Endothelial cell of umbilical vein (primary cell): ENCODE data around the gene AKT1. TPM values are rescaled to one million over a fixed set of nuclear protein-coding genes. Genes with fewer than 3 reads are reported as not detected.

Source experiments
- BruUV-seq: library from RNA; stranded (reverse); fragments of 400-500 nt; replicated peaks from 2 replicates; lab custom pipeline; 2021; lab: Mats Ljungman, UMichigan
- CTCF ChIA-PET: fragments of 300-600, 350-600 bp; sonication (Branson Sonifier 250); formaldehyde crosslinking; loops from one replicate; lab custom pipeline; 2021; ENCODE audit warnings: antibody characterized with exemption, inconsistent platforms; lab: Charles Lee
- POLR2A ChIA-PET: fragments of 300-600, 350-600 bp; sonication (Branson Sonifier 250); formaldehyde crosslinking; loops from one replicate; lab custom pipeline; 2021; ENCODE audit warnings: antibody characterized with exemption, inconsistent platforms; lab: Charles Lee
- DNase-seq: peaks from one replicate; pipeline ENCODE4 v3.0.0-alpha.2; 2011; ENCODE audit warnings: low read depth, low spot score
- FAIRE-seq: peaks from 2 replicates; lab custom pipeline; 2011; peaks lifted over from hg19 to GRCh38; lab: Jason Lieb, UNC
- H2AFZ ChIP-seq: 2 replicates; pipeline ENCODE4 v1.6.0; 2012; ENCODE audit warnings: low read depth, low read length, control low read depth, inconsistent platforms
- H3K27ac ChIP-seq: 2 replicates; pipeline ENCODE4 v1.5.1; 2011; ENCODE audit warnings: low read depth, mild to moderate bottlenecking, control low read depth, low read length, moderate library complexity; ENCODE audit not compliant: insufficient read depth
- H3K27me3 ChIP-seq, 2 experiments: 2 replicates each; pipeline versions ENCODE4 v1.6.0 to v1.6.1; 2011; ENCODE audit warnings: low read length in 2 of 2, mixed read lengths in 1 of 2; ENCODE audit not compliant: control insufficient read depth in 2 of 2, insufficient read depth in 2 of 2
- H3K36me3 ChIP-seq, 2 experiments: 2 replicates in 1 of 2; 3 replicates in 1 of 2; pipeline ENCODE4 v1.5.1; 2011; ENCODE audit warnings: low read length in 2 of 2, mild to moderate bottlenecking in 1 of 2, moderate library complexity in 1 of 2; ENCODE audit not compliant: control insufficient read depth in 2 of 2, insufficient read depth in 2 of 2; ENCODE audit errors: extremely low read depth in 1 of 2
- H3K4me1 ChIP-seq: 3 replicates; pipeline ENCODE4 v1.5.1; 2011; ENCODE audit warnings: mild to moderate bottlenecking, low read length; ENCODE audit not compliant: control insufficient read depth, insufficient read depth; ENCODE audit errors: extremely low read depth
- H3K4me2 ChIP-seq: 2 replicates; pipeline ENCODE4 v1.6.1; 2011; ENCODE audit warnings: low read length, control low read depth, mixed read lengths; ENCODE audit not compliant: insufficient read depth
- H3K4me3 ChIP-seq, 3 experiments: fragments of 200-600 bp in 1 of 3; sonication (generic), shearing (Covaris generic) in 1 of 3; replicated peaks in 1 of 3; 2 replicates each; pipeline ENCODE4 v1.5.1; 2011 to 2016; ENCODE audit warnings: control low read depth in 3 of 3, low read length in 3 of 3, mild to moderate bottlenecking in 2 of 3, inconsistent platforms in 1 of 3, low read depth in 1 of 3, moderate library complexity in 1 of 3; ENCODE audit not compliant: insufficient read depth in 1 of 3
- H3K79me2 ChIP-seq: 2 replicates; pipeline ENCODE4 v1.6.0; 2012; ENCODE audit warnings: low read length, inconsistent platforms; ENCODE audit not compliant: control insufficient read depth, insufficient read depth
- H3K9ac ChIP-seq: replicated peaks from 2 replicates; pipeline ENCODE3; 2011; ENCODE audit warnings: low read length, control low read depth; ENCODE audit not compliant: insufficient read depth; ENCODE audit errors: extremely low read depth
- H3K9me1 ChIP-seq: replicated peaks from 3 replicates; pipeline ENCODE4 v1.6.0; 2011; ENCODE audit warnings: mild to moderate bottlenecking, low read length; ENCODE audit not compliant: control insufficient read depth, insufficient read depth; ENCODE audit errors: extremely low read depth
- H3K9me3 ChIP-seq: replicated peaks from 2 replicates; pipeline ENCODE4 v1.5.1; 2012; ENCODE audit warnings: low read length, inconsistent platforms; ENCODE audit not compliant: control insufficient read depth, insufficient read depth
- H4K20me1 ChIP-seq: replicated peaks from 2 replicates; pipeline ENCODE3; 2011; ENCODE audit warnings: mild to moderate bottlenecking, low read length; ENCODE audit not compliant: control insufficient read depth, insufficient read depth; ENCODE audit errors: extremely low read depth
- CTCF ChIP-seq, 2 donors: IDR thresholded peaks; 1 replicate in 1 of 2; 2 replicates in 1 of 2; pipeline ENCODE4 v1.5.1; 2011; ENCODE audit warnings: low read length in 2 of 2, mild to moderate bottlenecking in 2 of 2, moderate library complexity in 2 of 2, control low read depth in 1 of 2, inconsistent platforms in 1 of 2, low read depth in 1 of 2; ENCODE audit not compliant: insufficient read depth in 1 of 2; ENCODE audit errors: extremely low read depth in 1 of 2
- EZH2 ChIP-seq: IDR thresholded peaks from 2 replicates; pipeline ENCODE4 v1.6.1; 2012; ENCODE audit warnings: borderline replicate concordance, low read depth, mild to moderate bottlenecking, moderate library complexity, low read length, inconsistent platforms; ENCODE audit not compliant: severe bottlenecking
- FOS ChIP-seq: IDR thresholded peaks from 2 replicates; pipeline ENCODE4 v1.6.1; 2011; ENCODE audit warnings: mild to moderate bottlenecking, low read length, moderate library complexity, borderline replicate concordance; ENCODE audit not compliant: insufficient read depth
- GATA2 ChIP-seq: IDR thresholded peaks from 2 replicates; pipeline ENCODE4 v1.7.0; 2011; ENCODE audit warnings: low read depth, mild to moderate bottlenecking, moderate library complexity, mixed read lengths, low read length; ENCODE audit not compliant: insufficient read length, insufficient read depth
- JUN ChIP-seq: IDR thresholded peaks from 2 replicates; pipeline ENCODE4 v1.6.1; 2011; ENCODE audit warnings: borderline replicate concordance, low read depth; ENCODE audit not compliant: insufficient read length, insufficient read depth
- MYC ChIP-seq: IDR thresholded peaks from one replicate; pipeline ENCODE4 v1.6.1; 2011; ENCODE audit warnings: mild to moderate bottlenecking, low read depth, low read length
- POLR2A ChIP-seq: IDR thresholded peaks from 2 replicates; pipeline ENCODE4 v1.6.1; 2012; ENCODE audit warnings: low read depth, mild to moderate bottlenecking, control low read depth, low read length
- POLR2AphosphoS5 ChIP-seq: IDR thresholded peaks from 2 replicates; pipeline ENCODE4 v1.6.1; 2012; ENCODE audit warnings: low read depth, mild to moderate bottlenecking, control low read depth, low read length, moderate library complexity; ENCODE audit not compliant: insufficient read depth
- dilution Hi-C: fragments of 300-500 bp; cut with MboI; formaldehyde crosslinking; loops from one replicate; pipeline ENCODE4 v1.15.0; 2019; ENCODE audit warnings: low sequenced_read_pairs; ENCODE audit not compliant: extremely low pct_ligation_motif_present
- intact Hi-C: fragments of 100-400 bp; cut with micrococcal nuclease; formaldehyde crosslinking; loops from one replicate; pipeline ENCODE4 v1.10.0; 2022
- polyA plus RNA-seq, 4 experiments: library from polyadenylated mRNA; depleted of rRNA in 3 of 4; stranded (reverse) in 3 of 4; unstranded in 1 of 4; fragments of >200 nt; gene quantifications; 2 replicates each; pipeline versions ENCODE4 v1.2.1 to v1.2.3, GENCODE V29; 2011 to 2012; ENCODE audit warnings: missing spikeins in 1 of 4
- total RNA-seq: library from RNA; stranded (reverse); gene quantifications from 2 replicates; pipeline ENCODE4 v1.2.3, GENCODE V29; 2021
- TF ChIP-seq, protein P1 (sequence below): IDR thresholded peaks from 2 replicates; pipeline ENCODE4 v1.6.1; 2011; ENCODE audit not compliant: insufficient read depth, insufficient read length

Gene AKT1
- total and polyA plus RNA-seq, 2 donors (not counting 3 experiments of a cell fraction or from before 2014, with no cell fraction given): 177 to 191 TPM

- Histone ChIP-seq H3K27me3 (no peaks in the 10 kb centered on the region), H3K9me1 (no peaks in the 10 kb centered on the region), H3K9ac (no peak overlapping the region), H3K4me2 (no peak overlapping the region), H3K36me3 (no peaks in the 10 kb centered on the region), H3K27ac (no peak overlapping the region), H3K4me3 (no peak overlapping the region), H3K4me1 (peaks cover 11% of the 10 kb centered on the region), H4K20me1 (no peaks in the 10 kb centered on the region), H2AFZ (no peak overlapping the region), H3K9me3 (no peaks in the 10 kb centered on the region), H3K79me2 (no peaks in the 10 kb centered on the region)
- BruUV-seq: no TSS peak
- dilution Hi-C loops: no loop called here
- FAIRE-seq (no peak), DNase-seq (no peak)
- ChIA-PET POLR2A (no interaction called here), CTCF (interaction anchor here (1.1 to 5.0 kb wide), 9 partner anchors 11 to 93 kb away, joined by 3 to 67 read pairs (median 4); partner anchors contain the start of gene ZBTB42)
- intact Hi-C loops: no loop called here
- TF ChIP-seq EZH2 (no peak), JUN (no peak), GATA2 (no peak), FOS (no peak), MYC (no peak), POLR2AphosphoS5 (no peak), POLR2A (no peak), CTCF (IDR thresholded peaks at IDR 0.05; ENCODE audit: extremely low read depth in 1 of 2, insufficient read depth in 1 of 2, low read depth in 1 of 2, low read length in 2 of 2) (no peak)
- TF ChIP-seq, protein P1, sequence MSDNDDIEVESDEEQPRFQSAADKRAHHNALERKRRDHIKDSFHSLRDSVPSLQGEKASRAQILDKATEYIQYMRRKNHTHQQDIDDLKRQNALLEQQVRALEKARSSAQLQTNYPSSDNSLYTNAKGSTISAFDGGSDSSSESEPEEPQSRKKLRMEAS: no peak
Observed at GRCh38 chr14:104821229-104821945, 25.8 kb upstream of the AKT1 start.
